Measurements from ENCODE around the gene SERPINA5.

- TF ChIP-seq POLR2AphosphoS5 (IDR thresholded peaks at IDR 0.05) (no peak), POLR2A (IDR thresholded peaks at IDR 0.05) (no peak)
- TF ChIP-seq, protein P1, sequence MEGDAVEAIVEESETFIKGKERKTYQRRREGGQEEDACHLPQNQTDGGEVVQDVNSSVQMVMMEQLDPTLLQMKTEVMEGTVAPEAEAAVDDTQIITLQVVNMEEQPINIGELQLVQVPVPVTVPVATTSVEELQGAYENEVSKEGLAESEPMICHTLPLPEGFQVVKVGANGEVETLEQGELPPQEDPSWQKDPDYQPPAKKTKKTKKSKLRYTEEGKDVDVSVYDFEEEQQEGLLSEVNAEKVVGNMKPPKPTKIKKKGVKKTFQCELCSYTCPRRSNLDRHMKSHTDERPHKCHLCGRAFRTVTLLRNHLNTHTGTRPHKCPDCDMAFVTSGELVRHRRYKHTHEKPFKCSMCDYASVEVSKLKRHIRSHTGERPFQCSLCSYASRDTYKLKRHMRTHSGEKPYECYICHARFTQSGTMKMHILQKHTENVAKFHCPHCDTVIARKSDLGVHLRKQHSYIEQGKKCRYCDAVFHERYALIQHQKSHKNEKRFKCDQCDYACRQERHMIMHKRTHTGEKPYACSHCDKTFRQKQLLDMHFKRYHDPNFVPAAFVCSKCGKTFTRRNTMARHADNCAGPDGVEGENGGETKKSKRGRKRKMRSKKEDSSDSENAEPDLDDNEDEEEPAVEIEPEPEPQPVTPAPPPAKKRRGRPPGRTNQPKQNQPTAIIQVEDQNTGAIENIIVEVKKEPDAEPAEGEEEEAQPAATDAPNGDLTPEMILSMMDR (IDR thresholded peaks at IDR 0.05 in 8 of 11, conservative IDR thresholded peaks at IDR 0.05 in 3 of 11), result no peak
Observed at GRCh38 chr14:94550041-94550440, 31.2 kb upstream of the SERPINA5 start.
